Caki2 (cell line): ENCODE measurements around the gene ZNF431. TPM values are rescaled to one million over a fixed set of nuclear protein-coding genes. Genes with fewer than 3 reads are reported as not detected.
"Not testable (repeated sequence)": the region's sequence is repeated elsewhere in the genome, so short reads cannot be mapped to it uniquely, and the experiment has no call there.

Experiments used
- DNase-seq: peaks from one replicate; pipeline ENCODE4 v3.0.0-alpha.2; 2015; ENCODE audit warnings: low read depth
- in situ Hi-C: cut with HindIII; loops from 2 replicates; pipeline ENCODE4 v1.10.0; 2016; ENCODE audit warnings: low sequenced_read_pairs, low pct_unique_long_range_greater_than_20kb, mixed read lengths
- total RNA-seq: library from RNA; depleted of rRNA; stranded (reverse); fragments of >200 nt; shearing (Covaris generic); gene quantifications from 2 replicates; pipeline ENCODE4 v1.2.3, GENCODE V29; 2014; ENCODE audit warnings: low replicate concordance

The ZNF431 gene
- total RNA-seq, 1 experiment from 2014 or later, result 4.4 TPM

DNA sequence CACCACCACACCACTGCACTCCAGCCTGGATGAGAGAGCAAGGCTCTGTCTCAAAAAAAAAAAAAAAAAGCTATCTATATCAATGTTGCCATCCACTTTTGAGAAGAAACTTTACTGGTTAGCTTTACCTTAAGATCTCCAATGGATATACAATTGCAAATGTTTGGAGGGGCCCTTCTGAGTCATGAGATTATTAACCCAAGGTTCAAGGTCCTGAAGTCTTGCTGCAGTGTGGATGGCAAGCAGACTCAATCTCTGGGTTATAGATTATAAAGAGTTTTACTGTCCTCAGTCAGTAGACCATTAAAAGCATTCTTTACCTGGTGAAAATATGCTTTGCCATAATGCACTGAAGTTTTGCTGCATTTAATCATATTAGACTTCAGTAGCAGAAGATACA, 3.7 kb upstream of the ZNF431 start:
- in situ Hi-C loops, result no loop called here
- DNase-seq, result no peak

DNA sequence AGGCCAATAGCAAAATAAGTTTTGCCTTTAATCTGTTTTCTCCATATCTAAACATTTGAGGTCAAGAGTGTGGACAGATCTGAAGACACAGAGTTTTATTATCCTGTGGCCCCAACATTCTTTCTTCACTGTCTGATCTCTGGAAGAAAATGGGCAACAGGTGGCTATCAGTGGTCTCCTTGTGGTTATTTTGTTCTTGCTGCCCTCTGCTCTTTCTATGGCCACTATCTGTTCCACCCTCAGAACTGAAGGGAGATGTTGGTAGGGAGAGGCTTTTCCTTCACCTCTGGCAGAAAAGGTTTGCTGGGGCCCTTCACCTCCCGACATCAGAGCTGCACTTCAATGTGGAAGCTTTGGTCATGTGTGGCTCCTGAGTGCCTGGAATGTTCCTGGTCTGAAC, 834 bp upstream of the ZNF431 start:
- in situ Hi-C loops, result loop anchor here (10.0 kb wide), 1 partner anchor 56 kb away; the partner anchor contains the start of gene ZNF714
- DNase-seq, result not testable (repeated sequence)

DNA sequence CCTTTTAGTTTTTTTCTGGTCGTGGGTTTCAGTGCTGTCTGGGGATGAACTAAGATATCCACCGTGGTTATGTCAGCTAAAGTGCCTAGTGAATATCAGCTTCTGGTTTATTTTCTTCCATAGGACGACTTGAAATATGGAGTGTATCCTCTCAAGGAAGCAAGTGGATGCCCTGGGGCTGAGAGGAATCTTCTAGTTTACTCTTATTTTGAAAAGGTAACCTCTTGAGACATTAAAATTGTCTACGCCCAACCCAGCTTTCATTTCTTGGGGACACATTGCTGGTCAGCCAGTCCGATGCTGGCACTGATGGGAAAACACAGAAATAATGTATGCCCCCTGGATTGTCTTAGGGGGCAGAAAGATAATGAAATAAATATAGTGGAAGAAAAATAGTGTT, 1.6 kb downstream of the ZNF431 start:
- DNase-seq, result no peak
- in situ Hi-C loops, result loop anchor here (10.0 kb wide), 1 partner anchor 59 kb away; the partner anchor contains the start of gene ZNF714

- DNase-seq, result no peak
- in situ Hi-C loops, result loop anchor here (10.0 kb wide), 1 partner anchor 59 kb away; the partner anchor contains the start of gene ZNF714
These were observed 2.0 kb downstream of the ZNF431 start for GRCh38 chr19:21143854-21144253.

GRCh38 chr19:21147540-21147939, 5.7 kb downstream of the ZNF431 start:
- in situ Hi-C loops, result loop anchor here (10.0 kb wide), 1 partner anchor 63 kb away; the partner anchor contains the start of gene ZNF714
- no peak for DNase-seq

DNA sequence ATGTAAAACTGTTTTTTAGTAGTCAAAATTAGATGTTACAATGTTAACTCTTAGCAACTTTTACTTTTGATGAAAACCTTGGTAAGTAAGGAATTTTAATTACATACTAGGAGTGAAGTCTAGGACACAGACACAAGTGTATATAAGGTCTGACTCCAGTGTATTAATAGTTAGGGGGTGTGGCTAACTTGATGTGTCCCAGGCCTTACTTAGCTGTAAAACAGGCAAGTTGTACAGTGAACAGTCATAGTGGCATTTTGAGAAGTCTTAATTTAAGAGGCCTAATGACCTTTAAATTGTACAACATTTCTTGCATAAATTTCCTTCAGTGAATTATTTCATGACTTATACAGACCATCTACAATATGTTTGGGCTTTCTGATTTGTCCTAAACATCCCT, 6.8 kb downstream of the ZNF431 start:
- in situ Hi-C loops, result loop anchor here (10.0 kb wide), 1 partner anchor 64 kb away; the partner anchor contains the start of gene ZNF714
- no peak for DNase-seq

DNA sequence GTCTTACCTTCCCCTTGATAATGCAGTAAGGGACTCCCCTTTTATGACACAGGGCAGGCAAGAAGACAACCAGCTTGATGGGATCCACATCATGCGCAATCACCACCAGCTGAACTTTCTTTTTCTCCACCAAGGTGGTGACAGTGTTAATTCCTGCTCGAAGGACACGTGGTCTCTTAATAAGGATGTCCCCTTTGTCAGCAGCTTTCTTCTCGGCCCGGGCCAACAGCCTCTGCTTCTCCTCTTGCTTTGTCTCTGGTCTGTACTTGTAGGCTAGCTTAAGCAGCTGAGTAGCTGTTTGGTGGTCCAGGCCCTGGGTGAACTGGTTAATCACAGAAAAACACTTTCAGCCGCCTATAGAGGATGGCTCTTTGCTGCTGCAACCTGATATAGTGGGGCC, 8.0 kb downstream of the ZNF431 start:
- in situ Hi-C loops, result loop anchor here (10.0 kb wide), 1 partner anchor 65 kb away; the partner anchor contains the start of gene ZNF714

DNA sequence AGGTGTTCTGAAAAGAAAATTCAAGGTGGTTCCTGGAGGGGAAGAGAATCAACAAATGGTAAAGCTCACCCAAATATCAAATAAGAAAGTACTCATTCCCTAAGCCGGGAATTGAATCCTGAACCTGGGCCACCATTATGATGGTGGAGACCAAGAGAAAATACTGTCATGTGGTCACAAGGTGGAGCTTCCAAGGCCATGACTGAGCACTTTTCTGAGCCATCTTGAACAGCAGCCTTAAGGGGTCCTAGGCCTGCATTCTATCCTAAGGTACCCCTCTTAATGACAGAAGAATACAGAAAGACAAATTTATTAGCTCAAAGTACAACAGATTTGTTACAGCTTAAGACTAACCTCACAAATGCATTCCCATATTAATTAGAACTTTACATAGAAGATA, 9.6 kb downstream of the ZNF431 start:
- in situ Hi-C loops, result no loop called here
- DNase-seq, result no peak

More for the DNA sequence above, 8.0 kb downstream of the ZNF431 start:
- no peak for DNase-seq

- in situ Hi-C loops, result no loop called here
- DNase-seq, result no peak
These were observed 16.8 kb downstream of the ZNF431 start for GRCh38 chr19:21158523-21159135.

GRCh38 chr19:21164541-21164940, 22.7 kb downstream of the ZNF431 start:
- in situ Hi-C loops, result no loop called here
- DNase-seq, result no peak

DNA sequence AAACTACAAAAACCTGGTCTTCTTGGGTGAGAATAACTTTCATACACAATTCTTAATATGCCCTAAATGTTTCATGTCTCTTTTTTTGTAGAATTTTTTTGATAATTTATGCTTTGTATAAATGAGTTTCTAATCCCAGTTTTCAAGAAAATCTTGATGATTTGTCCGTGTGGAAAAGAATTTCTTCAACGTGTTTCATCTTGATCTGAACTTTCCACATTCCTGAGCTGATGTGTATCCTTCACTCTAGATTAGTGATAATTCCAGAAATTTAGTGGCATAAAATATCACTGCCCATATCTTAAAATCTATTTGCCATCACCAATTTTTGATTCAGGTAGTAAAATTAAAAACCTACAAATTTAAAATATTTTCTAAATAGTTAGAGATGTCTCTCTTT, 24.6 kb downstream of the ZNF431 start:
- in situ Hi-C loops, result no loop called here
- no peak for DNase-seq

GRCh38 chr19:21197590-21198295, 55.9 kb downstream of the ZNF431 start:
- in situ Hi-C loops, result no loop called here

DNA sequence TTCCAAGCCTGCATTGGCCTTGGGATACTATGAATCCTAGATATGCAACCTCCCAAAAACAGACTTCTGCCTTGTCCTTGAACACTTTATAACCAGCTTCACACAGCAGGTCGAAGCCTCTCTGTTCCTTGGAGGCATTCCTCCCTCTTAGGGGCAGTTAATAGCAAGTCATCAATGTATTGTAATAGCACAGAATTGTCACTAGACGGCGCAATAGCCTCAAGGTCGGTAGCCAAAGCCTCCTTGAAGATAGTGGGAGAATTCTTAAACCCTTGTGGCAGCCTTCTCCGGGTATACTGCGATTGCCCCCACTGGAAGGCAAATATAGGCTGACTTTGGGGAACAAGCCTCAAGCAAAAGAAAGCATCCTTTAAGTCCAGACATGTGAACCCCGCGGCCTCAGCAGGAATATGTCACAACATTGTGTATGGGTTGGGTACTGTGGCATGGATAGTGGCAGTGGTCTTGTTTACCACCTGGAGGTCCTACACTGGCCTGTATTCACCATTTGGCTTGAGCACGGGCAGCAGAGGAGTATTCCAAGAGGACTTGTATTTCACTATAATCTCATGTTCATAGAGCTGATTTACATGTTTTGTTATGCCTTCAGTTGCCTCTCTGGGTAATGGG, 61.1 kb downstream of the ZNF431 start:
- in situ Hi-C loops, result no loop called here
- no peak for DNase-seq

More at GRCh38 chr19:21197590-21198295, 55.9 kb downstream of the ZNF431 start:
- DNase-seq, result no peak

DNA sequence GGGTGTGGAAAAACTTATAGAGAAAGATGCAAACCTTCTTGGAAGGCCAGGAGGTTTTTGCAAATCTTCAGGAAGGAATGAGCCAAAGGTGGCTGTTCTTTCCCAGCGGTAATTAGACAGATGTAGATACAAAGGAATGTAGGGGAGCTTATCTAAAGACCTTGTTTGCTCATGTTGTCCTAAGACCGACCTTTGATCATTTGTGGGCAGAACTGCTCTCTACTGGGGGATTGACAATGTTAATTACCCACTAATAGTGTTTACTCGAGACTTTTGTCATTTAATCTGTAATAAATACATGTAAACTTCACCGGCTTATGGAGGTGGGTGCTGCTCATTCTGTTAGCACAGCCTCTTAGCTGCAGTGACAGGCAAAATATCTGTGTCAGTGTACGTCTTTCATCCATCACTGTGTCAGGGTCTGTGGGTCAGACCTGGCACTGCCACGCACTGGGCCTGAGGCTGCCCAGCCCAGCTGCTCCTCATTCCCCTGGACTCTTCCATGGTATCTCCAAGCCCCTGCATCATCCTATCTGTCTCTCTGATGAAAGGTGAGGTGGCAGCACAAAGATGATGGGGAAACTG, 68.3 kb downstream of the ZNF431 start:
- in situ Hi-C loops, result no loop called here
- no peak for DNase-seq

- no peak for DNase-seq
- in situ Hi-C loops, result no loop called here
These were observed 79.9 kb downstream of the ZNF431 start for GRCh38 chr19:21221693-21222092.

DNA sequence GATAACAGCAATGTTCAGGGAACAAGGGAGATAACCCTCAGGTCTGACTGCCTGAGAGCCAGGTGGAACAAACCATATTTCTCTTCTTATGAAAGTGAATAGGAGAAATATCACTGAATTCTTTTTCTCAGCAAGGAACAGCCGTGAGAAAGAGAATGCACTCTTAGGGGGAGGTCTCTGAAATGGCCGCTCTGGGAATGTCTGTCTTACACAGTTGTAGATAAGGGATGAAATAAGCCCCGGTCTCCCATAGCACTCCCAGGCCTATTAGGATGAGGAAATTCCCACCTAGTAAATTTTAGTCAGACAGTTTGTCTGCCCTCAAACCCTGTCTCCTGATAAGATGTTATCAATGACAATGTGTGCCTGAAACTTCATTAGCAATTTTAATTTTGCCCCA, 88.1 kb downstream of the ZNF431 start:
- in situ Hi-C loops, DNase-seq: not testable (repeated sequence)

DNA sequence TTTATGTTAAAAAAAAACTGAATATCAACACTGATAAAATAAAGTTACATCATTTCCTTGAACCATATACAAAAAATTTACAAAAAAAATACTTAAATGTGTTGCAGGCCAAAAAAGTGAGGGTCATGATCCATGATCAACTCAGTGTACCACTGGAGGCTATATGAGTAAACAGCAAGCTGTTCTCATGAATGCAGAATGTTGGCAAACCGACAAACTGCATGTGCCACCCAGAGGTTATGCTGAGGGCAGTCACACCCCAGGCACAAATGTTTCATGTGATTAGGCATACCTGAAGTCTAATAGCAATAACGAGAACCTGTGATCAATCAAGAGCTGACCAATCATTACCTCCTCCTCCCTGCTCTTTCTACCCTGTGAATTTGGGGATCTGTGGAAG, 91.9 kb downstream of the ZNF431 start:
- no peak for DNase-seq
- in situ Hi-C loops, result no loop called here

DNA sequence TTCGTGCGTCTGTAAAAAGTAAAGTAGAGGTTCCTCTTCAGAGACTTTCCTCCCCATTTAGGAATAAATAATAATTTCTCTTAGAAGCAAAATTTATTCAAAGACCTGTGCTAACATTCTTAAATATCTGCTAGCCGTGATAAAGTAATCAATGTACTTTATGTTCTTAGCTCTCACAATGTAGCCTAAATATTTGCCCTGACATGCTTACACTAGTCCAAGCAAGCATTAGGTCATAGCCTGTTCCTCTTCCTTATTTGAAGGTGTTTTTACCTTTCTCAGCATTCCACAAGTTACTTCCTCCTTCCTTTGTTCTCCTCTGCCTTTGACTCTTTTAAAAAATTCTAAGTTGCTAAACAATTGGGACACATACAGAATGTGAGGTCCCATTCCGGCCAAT, 94.9 kb downstream of the ZNF431 start:
- DNase-seq, in situ Hi-C loops: not testable (repeated sequence)

DNA sequence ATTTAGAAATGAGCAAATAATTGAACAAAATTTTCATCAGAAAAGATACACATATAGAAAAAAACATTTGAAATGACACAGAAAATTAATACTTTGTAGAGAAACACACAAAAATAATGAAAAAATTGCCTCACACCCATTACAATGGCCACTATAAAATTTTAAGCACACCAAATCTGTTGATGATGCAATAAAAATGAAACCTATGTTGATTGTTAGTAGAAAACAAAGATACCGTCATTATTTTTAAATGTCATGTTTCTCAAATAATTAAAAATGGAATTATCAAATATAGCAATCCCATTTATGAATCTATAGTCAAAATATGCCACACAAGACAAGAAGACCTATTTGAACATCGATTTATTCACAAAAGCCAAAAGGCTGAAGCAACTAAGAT, 96.8 kb downstream of the ZNF431 start:
- in situ Hi-C loops, result no loop called here
- no peak for DNase-seq
